Activated effector memory CD4-positive, alpha-beta T cell treated with anti-CD3 and anti-CD28 coated beads, Interleukin-2, amount 50 U/mL, for 16 hours (primary cell): ENCODE data around the gene OPN1MW3.
"Not testable (repeated sequence)": the region's sequence is repeated elsewhere in the genome, so short reads cannot be mapped to it uniquely, and the experiment has no call there.

Source experiments
- DNase-seq: peaks from one replicate; pipeline ENCODE4 v3.0.0-alpha.2; 2020

OPN1MW3 gene

DNA sequence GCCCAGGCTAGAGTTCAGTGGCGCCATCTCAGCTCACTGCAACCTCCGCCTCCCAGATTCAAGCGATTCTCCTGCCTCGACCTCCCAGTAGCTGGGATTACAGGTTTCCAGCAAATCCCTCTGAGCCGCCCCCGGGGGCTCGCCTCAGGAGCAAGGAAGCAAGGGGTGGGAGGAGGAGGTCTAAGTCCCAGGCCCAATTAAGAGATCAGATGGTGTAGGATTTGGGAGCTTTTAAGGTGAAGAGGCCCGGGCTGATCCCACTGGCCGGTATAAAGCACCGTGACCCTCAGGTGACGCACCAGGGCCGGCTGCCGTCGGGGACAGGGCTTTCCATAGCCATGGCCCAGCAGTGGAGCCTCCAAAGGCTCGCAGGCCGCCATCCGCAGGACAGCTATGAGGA lies at the start of gene OPN1MW3:
OPN1MW3 (plus strand) TSS at position 301 of the 400 bp plus-strand sequence; CDS start at position 339, 38 bp downstream.
- DNase-seq = not testable (repeated sequence)

DNA sequence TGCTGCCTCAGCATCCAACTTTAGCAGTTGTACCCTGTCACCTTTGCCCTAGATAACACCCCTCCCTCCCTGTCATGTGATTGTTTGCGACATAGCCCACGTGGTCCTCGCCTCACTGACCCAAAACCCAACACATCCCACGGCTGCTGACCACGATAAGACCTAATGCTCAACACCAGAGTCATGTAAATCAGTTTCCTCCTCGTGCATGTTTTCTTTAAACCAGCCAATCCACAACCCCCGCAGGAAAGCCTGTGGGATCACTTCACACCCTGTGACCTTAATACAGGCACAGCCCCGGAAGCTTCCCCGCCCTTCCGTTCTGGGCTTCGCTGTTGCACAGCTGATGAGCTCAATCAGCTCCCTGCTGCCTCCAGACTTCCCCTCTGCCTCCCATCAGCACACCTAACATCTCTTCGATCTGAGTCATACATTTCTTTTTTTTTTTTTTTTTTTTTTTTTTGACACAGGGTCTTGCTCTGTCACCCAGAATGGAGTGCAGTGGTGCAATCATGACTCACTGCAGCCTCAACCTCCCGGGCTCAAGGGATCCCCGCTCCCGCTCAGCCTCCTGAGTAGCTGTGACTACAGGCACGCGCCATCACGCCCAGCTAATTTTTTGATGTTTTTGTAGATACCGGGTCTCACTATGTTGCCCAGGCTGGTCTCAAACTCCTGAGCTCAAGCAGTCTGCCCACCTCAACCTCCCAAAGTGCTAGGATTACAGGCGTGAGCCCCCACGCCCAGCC lies 47.5 kb upstream of the OPN1MW3 start:
- DNase-seq = not testable (repeated sequence)

DNA sequence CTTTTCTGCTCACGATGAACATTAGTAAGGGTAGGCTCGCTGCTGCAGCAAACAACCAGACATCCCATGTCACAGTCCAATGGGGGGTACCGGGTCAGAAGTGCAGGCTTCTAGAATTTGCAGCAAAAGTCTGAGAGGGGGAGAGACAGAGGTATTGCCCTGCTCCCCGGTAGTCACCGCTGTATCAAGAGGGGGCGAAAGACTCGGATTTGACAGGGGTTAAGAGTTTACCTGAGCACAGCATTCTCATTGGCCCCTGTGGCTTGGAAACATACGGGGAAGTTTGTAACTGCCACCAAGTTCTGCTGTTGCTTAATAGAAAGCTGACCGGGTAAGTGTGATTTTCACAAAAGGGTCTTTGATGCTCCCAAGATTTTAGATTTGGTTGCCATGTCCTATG lies 46.3 kb upstream of the OPN1MW3 start:
- not testable (repeated sequence) for DNase-seq

DNA sequence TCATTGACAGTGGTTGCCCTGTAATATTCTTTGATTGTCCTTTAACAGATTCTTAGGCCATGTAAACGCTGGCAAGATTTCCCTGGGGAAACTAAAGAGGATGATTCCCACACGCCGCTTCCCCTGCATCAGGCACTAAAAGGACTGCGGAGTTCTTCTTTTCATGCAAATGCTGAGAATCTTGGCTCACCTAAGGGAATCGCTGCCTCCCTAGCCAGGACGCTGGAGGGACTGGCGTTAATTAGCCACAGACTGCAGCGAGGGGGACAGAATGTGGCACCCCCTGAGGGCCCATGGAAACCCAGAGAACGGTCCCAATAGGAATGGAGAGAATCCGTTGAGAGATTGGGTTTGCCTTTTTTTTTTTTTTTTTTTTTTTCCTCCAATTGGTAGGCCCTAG lies 45.9 kb upstream of the OPN1MW3 start:
- DNase-seq = not testable (repeated sequence)

DNA sequence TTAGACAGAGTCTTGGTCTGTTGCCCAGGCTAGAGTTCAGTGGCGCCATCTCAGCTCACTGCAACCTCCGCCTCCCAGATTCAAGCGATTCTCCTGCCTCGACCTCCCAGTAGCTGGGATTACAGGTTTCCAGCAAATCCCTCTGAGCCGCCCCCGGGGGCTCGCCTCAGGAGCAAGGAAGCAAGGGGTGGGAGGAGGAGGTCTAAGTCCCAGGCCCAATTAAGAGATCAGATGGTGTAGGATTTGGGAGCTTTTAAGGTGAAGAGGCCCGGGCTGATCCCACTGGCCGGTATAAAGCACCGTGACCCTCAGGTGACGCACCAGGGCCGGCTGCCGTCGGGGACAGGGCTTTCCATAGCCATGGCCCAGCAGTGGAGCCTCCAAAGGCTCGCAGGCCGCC lies 37.9 kb upstream of the OPN1MW3 start, which contains the start of gene OPN1MW2:
OPN1MW2 (plus strand) TSS at position 301 of the 400 bp plus-strand sequence; CDS start at position 361, 60 bp downstream.
- not testable (repeated sequence) for DNase-seq

GRCh38 chrX:154225292-154225691 lies 32.1 kb upstream of the OPN1MW3 start:
- DNase-seq = not testable (repeated sequence)

- not testable (repeated sequence) for DNase-seq
Measured at GRCh38 chrX:154226706-154227105, 30.7 kb upstream of the OPN1MW3 start.

- DNase-seq = not testable (repeated sequence)
Measured at GRCh38 chrX:154231443-154231842, 25.9 kb upstream of the OPN1MW3 start.

DNA sequence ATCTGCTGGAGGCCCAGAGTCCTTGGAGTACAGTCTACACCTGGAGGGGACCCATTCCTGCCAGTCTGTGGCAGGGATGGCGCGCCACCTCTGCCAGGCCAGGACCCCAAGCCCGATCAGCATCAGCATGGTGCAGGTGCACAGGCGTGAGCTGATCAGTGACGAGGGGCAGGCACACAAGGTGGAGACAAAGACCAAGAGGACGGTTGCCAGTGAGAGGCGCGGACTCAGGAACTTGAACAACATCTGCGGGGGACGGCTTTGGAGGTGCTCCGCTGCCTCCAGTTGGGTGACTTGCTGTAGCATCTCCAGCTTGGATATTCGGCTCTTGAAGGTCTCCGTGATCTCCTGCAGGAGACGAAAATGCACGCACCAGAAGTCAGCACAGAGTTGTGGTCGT lies 23.8 kb upstream of the OPN1MW3 start:
- DNase-seq = not testable (repeated sequence)

DNA sequence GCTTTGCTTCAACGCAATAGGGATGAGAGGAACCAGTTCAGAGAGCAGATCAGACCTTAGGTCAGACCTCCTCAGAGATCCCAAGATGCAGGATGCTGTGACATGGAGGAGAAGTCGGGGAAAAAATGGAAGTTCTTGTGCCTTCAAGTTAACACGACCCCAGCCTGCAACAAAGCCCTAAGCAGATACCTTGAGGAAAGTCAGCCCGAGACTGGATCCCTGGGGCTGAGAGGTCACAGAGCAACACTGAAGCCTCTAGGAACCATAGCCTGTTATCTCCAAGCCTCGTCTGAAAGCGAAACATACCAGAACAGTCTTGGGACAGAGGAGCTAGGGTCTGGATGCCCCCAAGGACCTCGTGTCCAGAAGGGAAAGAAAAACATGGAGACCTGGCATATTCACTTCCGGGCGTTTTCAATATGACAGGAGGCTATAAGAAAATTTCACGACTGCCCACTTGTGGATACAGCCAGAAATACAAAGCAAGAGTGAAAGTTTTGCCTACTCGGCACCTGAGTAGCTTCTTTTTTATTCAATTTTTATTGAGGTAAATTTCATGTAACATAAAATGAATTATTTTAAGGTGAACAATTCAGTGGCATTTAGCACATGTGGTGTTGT lies 18.3 kb upstream of the OPN1MW3 start:
- DNase-seq = not testable (repeated sequence)

DNA sequence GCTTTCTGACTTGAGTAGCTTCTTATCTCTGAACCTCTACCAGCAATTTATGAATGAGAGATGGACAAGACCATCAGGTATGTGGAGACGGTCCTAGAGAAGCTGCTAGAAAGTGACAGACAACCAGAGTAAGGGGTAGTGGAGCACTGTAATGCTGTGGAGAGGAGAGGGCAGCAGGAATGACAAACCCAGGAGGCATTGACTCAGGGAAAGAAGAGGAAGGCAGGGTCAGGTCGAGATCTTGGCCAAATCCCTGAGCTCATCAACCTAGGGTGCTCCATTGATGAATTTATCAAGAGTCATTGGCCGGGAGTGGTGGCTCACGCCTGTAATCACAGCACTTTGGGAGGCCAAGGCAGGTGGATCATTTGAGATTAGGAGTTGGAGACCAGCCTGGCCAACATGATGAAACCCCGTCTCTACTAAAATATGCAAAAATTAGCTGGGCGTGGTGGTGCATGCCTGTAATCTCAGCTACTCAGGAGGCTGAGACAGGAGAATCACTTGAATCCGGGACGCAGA lies 17.3 kb upstream of the OPN1MW3 start:
- not testable (repeated sequence) for DNase-seq

- DNase-seq = not testable (repeated sequence)
Measured at GRCh38 chrX:154247377-154248045, 9.9 kb upstream of the OPN1MW3 start.

DNA sequence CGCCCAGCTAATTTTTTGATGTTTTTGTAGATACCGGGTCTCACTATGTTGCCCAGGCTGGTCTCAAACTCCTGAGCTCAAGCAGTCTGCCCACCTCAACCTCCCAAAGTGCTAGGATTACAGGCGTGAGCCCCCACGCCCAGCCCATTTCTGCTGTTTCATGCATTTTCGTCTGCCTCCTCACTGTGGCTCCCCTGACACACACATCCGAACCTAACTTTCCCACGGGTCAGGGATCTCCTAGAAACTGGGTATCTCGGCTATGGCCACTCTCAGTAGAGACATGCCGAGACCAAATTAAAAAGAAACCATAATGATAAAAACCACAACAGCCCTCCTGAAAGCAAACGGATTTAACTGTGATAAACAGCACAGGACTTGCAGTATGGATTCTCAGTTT lies 9.3 kb upstream of the OPN1MW3 start:
- not testable (repeated sequence) for DNase-seq

GRCh38 chrX:154258711-154259110 lies 1.3 kb downstream of the OPN1MW3 start:
- DNase-seq = not testable (repeated sequence)

GRCh38 chrX:154263072-154263471 lies 5.7 kb downstream of the OPN1MW3 start:
- DNase-seq = not testable (repeated sequence)

- DNase-seq = not testable (repeated sequence)
Measured at GRCh38 chrX:154269245-154269644, 11.9 kb downstream of the OPN1MW3 start.

DNA sequence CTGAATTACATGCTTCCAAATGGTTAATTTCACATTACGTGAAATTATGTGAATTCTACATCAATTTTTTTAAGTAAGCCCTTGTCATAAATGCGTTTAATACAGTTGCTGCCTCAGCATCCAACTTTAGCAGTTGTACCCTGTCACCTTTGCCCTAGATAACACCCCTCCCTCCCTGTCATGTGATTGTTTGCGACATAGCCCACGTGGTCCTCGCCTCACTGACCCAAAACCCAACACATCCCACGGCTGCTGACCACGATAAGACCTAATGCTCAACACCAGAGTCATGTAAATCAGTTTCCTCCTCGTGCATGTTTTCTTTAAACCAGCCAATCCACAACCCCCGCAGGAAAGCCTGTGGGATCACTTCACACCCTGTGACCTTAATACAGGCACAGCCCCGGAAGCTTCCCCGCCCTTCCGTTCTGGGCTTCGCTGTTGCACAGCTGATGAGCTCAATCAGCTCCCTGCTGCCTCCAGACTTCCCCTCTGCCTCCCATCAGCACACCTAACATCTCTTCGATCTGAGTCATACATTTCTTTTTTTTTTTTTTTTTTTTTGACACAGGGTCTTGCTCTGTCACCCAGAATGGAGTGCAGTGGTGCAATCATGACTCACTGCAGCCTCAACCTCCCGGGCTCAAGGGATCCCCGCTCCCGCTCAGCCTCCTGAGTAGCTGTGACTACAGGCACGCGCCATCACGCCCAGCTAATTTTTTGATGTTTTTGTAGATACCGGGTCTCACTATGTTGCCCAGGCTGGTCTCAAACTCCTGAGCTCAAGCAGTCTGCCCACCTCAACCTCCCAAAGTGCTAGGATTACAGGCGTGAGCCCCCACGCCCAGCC lies 27.3 kb downstream of the OPN1MW3 start:
- DNase-seq = not testable (repeated sequence)

- not testable (repeated sequence) for DNase-seq
Measured at GRCh38 chrX:154286406-154286805, 29.0 kb downstream of the OPN1MW3 start.

DNA sequence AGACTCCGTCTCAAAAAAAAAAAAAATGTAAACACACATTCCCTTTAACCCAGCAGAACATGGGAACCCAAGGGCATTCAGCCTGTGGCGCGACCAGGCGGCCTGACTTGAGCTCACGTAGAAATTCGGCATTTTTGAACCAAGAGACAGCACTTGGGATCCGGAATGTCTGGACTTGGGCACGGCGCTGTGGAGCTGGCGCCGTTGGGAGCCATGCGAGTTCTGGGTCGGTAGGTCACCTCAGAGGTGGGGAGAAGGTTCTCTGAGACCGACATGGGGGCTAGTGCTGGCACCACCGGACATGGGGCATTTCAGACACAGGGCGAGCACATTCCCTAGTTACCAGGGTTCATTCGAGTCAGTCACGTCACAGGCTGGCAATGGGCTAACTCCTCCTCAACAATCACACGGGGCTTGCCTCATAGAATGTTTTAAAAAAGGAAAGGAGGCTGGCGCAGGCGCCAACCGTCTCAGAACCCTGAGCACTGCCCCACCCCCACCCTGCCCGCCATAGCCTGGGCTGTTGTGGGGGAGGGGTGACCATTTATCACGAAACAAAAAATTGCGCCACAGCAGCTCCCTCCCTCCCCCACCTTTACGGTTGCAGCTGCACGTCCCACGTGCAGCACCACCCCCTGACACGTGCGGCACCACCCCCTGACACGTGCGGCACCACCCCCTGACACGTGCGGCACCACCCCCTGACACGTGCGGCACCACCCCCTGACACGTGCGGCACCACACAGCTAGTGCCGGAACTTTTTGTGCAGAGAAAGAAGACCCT lies 37.6 kb downstream of the OPN1MW3 start, which contains the start of gene TEX28:
TEX28 (minus strand) TSS at position 334 of the 784 bp plus-strand sequence. CDS start 3,007 bp downstream, outside the sequence.
- DNase-seq = no peak

DNA sequence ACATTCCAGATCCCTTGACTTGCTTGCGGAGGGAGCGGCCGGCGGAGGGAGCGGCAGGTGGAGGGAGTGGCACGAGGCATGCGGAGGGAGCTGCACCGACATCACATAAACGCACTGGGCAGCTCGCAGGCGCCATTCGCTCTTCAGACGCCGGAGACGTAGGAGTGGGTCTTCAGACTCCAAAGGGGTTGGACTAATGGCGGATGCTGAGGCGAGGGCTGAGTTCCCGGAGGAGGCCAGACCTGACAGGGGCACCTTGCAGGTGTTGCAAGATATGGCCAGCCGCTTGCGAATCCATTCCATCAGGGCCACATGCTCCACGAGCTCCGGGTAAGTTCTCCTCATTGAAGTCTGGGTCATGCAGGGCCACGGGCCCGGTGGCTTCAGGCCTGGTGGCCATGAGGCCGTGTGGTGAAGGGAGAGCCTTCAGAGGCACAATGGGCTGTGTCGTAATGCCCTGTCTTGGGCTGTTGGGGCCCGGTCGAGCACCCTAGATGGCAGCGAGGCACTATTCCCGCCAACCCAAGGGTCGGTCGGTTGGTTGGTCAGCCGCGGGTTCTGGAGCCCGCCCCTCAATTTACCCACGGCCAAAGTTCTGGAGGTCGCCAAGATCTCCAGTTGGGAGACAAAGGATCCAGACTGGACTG lies 38.4 kb downstream of the OPN1MW3 start, which contains the start of gene TKTL1:
TKTL1 (plus strand) TSS at position 132 of the 647 bp plus-strand sequence; CDS start at position 197, 65 bp downstream.
- DNase-seq = no peak

- DNase-seq = no peak
Measured at GRCh38 chrX:154296731-154297130, 39.3 kb downstream of the OPN1MW3 start.
